ENCODE measurements around the gene CELA3A. TPM values are rescaled to one million over a fixed set of nuclear protein-coding genes. Genes with fewer than 3 reads are reported as not detected.
"Not testable (repeated sequence)": the region's sequence is repeated elsewhere in the genome, so short reads cannot be mapped to it uniquely, and the experiment has no call there.

The CELA3A gene, protein sequence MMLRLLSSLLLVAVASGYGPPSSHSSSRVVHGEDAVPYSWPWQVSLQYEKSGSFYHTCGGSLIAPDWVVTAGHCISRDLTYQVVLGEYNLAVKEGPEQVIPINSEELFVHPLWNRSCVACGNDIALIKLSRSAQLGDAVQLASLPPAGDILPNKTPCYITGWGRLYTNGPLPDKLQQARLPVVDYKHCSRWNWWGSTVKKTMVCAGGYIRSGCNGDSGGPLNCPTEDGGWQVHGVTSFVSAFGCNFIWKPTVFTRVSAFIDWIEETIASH
- total RNA-seq (2014; rRNA removed), result not detected in 2 replicates
- not detected for polyA plus RNA-seq (2012)

GRCh38 chr1:22001409-22001808 is at the start of gene CELA3A:
Gene CELA3A (plus strand): TSS chr1:22001657. CDS start chr1:22001675, 18 bp downstream.
- no peak for DNase-seq (ENCODE audit: low read depth)

- no peak for DNase-seq (ENCODE audit: low read depth)
These were observed 48.5 kb upstream of the CELA3A start for GRCh38 chr1:21952786-21953520.

- DNase-seq (ENCODE audit: low read depth), result no peak
These were observed 46.4 kb upstream of the CELA3A start for GRCh38 chr1:21955058-21955457.

DNA sequence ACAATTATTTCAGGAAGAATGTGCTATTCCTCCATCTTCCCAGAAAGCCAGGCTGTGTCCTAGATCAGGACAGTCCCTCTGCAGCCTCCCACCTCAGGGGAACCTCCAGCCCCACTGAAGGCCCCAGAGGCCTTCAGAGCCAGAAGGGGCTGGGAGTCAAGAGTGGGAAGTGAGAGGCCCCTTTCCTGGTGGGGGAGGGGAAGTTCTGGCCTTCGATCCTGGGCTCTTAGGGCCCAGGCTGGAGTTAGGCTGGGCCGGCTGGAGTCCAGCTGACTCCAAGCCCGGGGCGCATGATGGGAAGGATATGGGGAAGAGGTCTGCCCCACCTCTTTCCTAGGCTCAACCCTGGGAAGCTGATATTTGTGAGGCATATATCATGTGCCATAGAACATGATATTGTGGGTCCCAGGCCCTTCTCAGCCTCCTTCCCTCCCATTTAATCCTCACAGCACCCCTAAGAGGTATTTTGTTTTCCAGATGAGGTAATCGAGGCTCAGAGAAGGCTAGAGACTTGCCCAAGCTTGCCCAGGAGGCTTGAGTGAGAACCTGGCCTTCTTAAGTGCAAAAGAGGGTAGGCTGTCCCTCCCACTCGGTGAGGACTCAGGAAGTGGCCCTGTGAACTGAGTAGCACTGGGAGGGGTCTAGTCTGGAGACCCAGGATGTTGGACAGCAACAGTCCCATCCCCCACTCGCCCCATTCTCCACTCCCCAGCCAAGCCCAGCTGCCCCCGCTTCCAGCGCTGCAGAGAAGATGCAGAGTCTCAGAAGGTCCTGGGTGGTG is 45.8 kb upstream of the CELA3A start:
- DNase-seq (ENCODE audit: low read depth), result no peak

- DNase-seq (ENCODE audit: low read depth), result peak; percentile 35
These were observed 44.5 kb upstream of the CELA3A start for GRCh38 chr1:21956720-21957552.

DNA sequence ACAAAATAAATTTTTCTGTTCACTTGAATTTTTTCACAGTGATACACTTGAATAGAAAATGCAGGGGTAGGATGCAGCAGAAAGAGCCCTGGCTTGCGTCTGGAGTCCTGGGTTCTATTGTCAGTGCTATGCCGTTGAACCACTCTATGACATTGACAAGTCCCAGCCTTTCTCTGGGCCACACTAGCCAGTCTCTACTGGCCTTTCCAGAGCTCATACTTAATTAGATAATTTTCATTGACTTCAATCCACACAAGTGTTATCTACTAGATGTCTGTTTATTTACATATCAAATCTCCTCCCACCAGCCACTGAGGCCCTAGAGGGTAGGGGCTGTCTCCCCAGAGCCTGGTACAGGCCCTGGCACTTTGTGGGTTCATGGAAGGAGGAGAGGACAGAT is 40.1 kb upstream of the CELA3A start:
- no peak for DNase-seq (ENCODE audit: low read depth)

- no peak for DNase-seq (ENCODE audit: low read depth)
These were observed 39.7 kb upstream of the CELA3A start for GRCh38 chr1:21961799-21962198.

GRCh38 chr1:21963477-21964217 is 37.8 kb upstream of the CELA3A start:
- peak; percentile 69 for DNase-seq (ENCODE audit: low read depth)

DNA sequence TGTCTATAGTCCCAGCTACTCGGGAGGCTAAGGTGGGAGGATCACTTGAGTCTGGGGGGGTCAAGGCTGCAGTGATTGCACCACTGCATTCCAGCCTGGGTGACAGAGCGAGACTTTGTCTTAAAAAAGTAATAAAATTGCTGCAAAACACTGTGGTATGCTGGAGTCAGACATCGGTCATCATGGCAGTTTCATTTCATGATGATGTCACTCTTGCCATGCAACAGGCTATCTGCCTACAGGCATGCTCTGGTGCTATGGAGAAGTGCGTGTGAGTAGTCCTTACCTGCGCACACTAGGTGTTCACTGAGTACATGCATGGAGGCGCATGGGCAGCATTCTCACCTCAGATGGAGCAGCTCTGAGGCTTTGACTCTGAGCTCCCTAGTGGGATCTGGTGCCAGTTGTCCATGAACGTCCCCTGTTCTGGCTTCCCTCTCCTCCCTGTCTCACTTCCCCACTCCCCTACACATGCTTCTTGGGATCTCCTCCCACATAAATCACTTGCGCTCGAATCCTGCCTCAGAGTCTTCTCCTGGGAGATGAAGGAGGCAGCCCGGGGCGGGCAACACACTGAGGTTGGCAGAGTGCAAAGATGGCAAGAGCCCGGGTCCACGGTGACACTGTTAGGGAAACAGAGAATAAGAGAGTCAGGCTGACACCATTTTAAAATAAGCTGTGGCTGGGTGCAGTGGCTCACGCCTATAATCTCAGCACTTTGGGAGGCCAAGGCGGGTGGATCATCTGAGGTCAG is 35.0 kb upstream of the CELA3A start:
- DNase-seq (ENCODE audit: low read depth), result peak; percentile 55

GRCh38 chr1:21967216-21967615 is 34.2 kb upstream of the CELA3A start:
- DNase-seq (ENCODE audit: low read depth), result not testable (repeated sequence)

GRCh38 chr1:21969066-21969465 is 32.4 kb upstream of the CELA3A start:
- DNase-seq (ENCODE audit: low read depth), result not testable (repeated sequence)

- not testable (repeated sequence) for DNase-seq (ENCODE audit: low read depth)
These were observed 30.9 kb upstream of the CELA3A start for GRCh38 chr1:21970523-21970922.

DNA sequence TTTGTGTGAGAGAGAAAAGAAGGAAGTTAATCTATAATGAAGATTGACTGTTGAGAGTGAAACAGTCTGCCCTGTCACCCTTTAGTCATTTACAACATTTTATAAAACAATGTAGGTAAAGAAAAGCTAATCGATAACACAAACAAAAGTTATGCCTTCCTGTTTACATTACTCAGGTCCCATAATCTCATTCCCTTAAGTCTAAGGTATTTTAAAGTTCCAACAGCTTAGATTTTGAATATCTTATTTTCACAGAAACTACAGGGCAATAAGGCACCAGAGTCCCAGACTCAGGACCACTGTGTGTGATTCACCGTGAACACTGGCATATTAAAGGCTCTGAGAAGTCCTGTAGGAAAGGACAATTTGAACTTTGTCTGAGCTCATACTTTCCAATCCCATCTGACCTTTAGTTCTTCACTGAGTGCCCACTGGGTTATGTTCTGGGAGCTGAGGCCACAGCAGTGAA is 28.4 kb upstream of the CELA3A start:
- not testable (repeated sequence) for DNase-seq (ENCODE audit: low read depth)

DNA sequence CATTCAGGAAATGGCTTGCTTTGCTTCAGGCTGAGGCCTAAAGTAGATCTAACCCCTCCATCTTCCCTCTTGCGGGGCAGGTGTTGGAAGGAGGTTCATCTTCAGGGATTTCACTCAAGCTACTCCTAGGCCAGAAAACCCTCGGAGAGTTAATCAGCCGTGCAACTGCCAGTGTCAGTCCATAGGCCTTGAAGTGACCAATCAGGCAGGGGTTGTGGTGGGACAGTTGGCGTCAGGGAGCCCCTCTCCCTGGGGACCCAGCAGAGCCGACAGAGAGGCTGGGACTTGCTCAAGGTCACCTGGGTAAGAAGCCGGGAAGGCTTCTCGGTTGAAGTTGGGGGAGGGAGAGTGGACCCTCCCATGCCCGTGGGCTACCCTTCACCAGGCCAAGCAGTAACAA is 27.5 kb upstream of the CELA3A start:
- DNase-seq (ENCODE audit: low read depth), result not testable (repeated sequence)

DNA sequence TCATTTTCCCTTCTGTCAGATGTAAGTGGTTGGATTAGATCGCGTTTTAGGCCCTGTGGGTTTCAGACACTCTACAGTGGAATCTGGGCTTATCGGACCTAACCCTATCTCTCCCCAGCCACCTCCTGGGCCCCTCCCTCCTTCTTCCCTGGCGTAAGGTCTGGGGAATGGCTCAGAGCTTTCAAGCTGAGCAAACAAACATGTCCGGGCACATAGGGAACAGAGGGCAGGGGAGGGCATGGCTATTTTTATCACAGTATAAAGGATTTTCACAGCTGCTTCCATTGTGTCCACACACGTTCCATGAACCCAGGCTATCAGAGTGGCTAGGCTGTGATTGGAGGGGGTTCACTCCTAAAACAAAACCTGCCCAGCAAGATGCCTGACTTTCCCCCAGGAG is 26.8 kb upstream of the CELA3A start:
- peak; percentile 70 for DNase-seq (ENCODE audit: low read depth)

DNA sequence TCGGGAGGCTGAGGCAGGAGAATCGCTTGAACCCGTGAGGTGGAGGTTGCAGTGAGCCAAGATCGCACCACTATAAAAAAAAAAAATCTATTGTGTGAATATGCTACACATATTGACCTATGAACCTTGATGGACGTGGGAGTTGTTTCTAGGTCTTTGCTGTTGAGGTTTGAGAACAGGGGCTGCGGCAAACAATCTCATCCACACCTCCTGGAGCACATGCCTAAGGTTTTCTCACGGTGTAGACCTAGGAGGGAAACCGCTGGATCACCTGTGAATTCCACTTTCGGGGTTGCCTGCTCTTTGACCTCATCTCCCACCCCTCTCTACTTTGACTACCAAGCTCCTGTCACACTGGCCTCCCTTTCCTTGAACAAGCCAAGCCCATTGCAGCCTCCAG is 26.2 kb upstream of the CELA3A start:
- not testable (repeated sequence) for DNase-seq (ENCODE audit: low read depth)

GRCh38 chr1:21976703-21977239 is 24.7 kb upstream of the CELA3A start, which contains the start of gene CELA3B:
Gene CELA3B (plus strand): TSS chr1:21977022. CDS start chr1:21977040, 18 bp downstream.
- DNase-seq (ENCODE audit: low read depth), result not testable (repeated sequence)

- DNase-seq (ENCODE audit: low read depth), result not testable (repeated sequence)
These were observed 23.2 kb upstream of the CELA3A start for GRCh38 chr1:21978209-21978608.
